RWPE1 (cell line): ENCODE measurements around the gene MUC4.

Experiments used
- CTCF ChIA-PET: fragments of 350-600 bp; sonication (Branson Sonifier 250); formaldehyde crosslinking; extraction: SDS; loops from one replicate; lab custom pipeline; 2021; lab: Yijun Ruan, JAX
- POLR2A ChIA-PET: fragments of 400-600 bp; formaldehyde crosslinking; extraction: SDS; loops from one replicate; lab custom pipeline; 2020; ENCODE audit warnings: antibody characterized with exemption; ENCODE audit not compliant: low non-redundant PET; lab: Yijun Ruan, JAX
- DNase-seq: peaks from one replicate; pipeline ENCODE4 v3.0.0; 2012; ENCODE audit warnings: low spot score
- H3K27ac ChIP-seq: fragments of 450-650 bp; 2 replicates; pipeline ENCODE4 v1.5.1; 2017
- TF ChIP-seq, protein P1 (sequence below): fragments of 450-650 bp; conservative IDR thresholded peaks from 2 replicates; pipeline ENCODE4 v1.5.1; 2017; ENCODE audit warnings: low read depth, mild to moderate bottlenecking

The MUC4 gene

DNA sequence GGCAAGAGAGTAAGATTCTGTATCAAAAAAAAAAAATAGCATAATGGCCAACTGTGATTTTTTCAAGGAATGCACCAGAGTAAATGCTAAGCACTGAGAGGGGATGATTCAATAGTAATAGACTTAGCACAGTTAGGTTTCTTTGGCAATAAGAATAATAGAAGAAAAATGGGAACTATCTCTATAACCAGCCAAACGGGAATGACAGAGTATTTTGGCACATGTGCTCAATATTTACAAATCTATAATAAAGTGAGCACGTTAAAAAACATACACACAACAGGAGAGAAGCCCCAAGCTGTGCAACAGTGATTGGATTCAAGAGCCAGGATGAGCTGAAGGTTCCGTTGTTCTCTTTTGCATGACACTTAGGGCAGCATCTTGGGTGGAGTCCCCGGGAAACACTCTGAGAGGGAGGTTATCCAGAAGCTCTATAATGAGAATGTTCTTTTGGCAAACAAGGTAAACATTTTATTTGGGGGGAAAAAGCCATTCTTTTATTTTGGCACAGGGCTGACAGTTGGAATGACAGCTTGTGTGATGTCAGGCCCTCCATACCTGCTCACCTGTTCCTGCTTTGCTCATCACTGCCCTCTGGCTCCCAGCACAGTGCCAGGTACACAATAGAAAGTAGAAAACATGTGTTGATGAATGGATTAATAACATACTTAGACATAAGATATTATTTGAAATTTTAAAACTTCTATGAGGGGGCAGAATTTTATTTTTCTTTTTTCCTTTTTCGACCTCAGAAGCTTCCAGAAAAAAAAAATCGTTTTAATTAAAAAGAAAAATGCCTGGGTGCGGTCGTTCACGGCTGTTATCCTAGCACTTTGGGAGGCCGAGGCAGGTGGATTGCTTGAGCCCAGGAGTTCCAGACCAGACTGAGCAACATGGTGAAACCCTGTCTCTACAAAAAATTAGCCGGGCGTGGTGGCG is 44.0 kb upstream of the MUC4 start:
- ChIA-PET POLR2A (no interaction called here), CTCF (interaction anchor here (0.5 to 1.4 kb wide), 5 partner anchors 42 to 398 kb away, joined by 3 to 4 read pairs (median 3); no protein-coding TSS in a partner anchor)
- H3K27ac ChIP-seq: no peak overlapping the region
- TF ChIP-seq, protein P1, sequence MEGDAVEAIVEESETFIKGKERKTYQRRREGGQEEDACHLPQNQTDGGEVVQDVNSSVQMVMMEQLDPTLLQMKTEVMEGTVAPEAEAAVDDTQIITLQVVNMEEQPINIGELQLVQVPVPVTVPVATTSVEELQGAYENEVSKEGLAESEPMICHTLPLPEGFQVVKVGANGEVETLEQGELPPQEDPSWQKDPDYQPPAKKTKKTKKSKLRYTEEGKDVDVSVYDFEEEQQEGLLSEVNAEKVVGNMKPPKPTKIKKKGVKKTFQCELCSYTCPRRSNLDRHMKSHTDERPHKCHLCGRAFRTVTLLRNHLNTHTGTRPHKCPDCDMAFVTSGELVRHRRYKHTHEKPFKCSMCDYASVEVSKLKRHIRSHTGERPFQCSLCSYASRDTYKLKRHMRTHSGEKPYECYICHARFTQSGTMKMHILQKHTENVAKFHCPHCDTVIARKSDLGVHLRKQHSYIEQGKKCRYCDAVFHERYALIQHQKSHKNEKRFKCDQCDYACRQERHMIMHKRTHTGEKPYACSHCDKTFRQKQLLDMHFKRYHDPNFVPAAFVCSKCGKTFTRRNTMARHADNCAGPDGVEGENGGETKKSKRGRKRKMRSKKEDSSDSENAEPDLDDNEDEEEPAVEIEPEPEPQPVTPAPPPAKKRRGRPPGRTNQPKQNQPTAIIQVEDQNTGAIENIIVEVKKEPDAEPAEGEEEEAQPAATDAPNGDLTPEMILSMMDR: peak; percentile 26
- DNase-seq: no peak

DNA sequence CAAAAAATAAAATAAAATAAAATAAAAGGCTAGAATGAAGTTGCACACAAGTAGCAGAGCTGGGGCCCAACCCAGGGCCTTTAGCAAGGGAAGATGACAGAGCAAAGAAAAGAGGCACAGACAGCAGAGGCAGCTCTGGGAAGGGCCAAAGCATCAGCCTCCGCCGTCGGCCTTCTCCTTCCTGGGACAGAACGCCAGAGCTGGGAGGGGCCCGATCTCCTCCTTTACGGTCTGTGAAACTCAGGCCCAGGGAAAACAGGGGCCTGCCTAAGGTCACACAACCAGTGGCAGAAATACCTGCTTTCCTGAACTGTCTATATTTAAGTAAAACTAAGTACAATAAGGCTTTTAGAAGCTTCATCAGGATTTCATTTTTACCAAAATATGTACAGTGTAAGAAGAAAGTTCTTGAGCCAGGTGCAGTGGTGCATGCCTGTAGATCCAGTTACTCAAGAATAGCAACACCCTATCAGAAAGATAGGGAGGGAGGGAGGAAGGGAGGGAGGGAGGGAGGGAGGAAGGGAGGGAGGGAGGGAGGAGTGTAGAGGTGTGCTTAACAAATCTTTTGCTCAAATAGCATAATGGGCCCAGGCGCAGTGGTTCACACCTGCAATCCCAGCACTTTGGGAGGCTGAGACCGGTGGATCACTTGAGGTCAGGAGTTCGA is 43.0 kb upstream of the MUC4 start:
- ChIA-PET POLR2A (no interaction called here), CTCF (interaction anchor here (0.8 kb wide), 1 partner anchor 9 kb away, joined by 3 read pairs; no protein-coding TSS in a partner anchor)
- TF ChIP-seq, protein P1: no peak
- H3K27ac ChIP-seq: peak overlapping the region; percentile 22
- no peak for DNase-seq

DNA sequence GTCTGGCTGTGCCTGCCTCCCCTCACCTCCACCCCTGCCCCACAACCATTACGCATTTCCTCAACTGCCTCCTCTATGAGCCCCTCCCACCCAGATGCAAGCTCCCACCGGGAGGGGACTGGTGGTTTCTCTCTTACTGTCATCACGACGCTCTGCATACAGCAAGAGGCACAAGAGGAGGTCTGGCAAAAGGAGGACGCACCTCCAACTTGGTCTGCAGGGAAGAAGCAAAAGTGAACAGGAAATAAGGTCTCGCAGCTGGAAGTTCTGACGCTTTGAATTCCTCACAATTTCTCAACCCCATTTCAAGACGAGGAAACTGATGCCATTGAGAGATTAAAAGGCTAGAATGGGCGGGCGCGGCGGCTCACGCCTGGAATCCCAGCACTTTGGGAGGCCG is 42.3 kb upstream of the MUC4 start:
- POLR2A ChIA-PET: no interaction called here
- CTCF ChIA-PET: interaction anchor here (0.6 to 2.1 kb wide), 3 partner anchors 9 to 1578 kb away, joined by 3 to 8 read pairs (median 3); no protein-coding TSS in a partner anchor
- DNase-seq: no peak
- peak overlapping the region; percentile 22 for H3K27ac ChIP-seq
- TF ChIP-seq, protein P1: no peak

DNA sequence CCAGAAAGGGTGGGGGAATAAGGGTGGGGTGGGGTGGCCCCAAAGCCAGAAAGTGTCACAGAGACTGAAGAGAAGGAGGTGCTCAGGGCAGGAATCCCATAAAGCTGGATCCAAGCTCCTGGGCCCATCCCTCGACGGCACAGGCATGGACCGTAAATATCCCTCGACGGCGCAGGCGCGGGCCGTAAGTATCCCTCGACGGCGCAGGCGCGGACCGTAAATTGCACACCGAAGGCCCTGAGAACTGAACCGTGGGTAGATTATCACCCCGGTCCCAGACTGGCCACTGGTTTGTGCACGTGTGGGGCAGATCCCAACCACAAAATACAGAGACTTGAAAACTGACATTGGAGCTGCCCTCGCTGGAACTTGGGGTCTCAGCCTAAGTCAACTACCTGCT is 41.3 kb upstream of the MUC4 start:
- no peak overlapping the region for H3K27ac ChIP-seq
- TF ChIP-seq, protein P1: no peak
- DNase-seq: no peak
- CTCF ChIA-PET: interaction anchor here (2.1 kb wide), 1 partner anchor 42 kb away, joined by 8 read pairs; no protein-coding TSS in a partner anchor
- POLR2A ChIA-PET: no interaction called here

DNA sequence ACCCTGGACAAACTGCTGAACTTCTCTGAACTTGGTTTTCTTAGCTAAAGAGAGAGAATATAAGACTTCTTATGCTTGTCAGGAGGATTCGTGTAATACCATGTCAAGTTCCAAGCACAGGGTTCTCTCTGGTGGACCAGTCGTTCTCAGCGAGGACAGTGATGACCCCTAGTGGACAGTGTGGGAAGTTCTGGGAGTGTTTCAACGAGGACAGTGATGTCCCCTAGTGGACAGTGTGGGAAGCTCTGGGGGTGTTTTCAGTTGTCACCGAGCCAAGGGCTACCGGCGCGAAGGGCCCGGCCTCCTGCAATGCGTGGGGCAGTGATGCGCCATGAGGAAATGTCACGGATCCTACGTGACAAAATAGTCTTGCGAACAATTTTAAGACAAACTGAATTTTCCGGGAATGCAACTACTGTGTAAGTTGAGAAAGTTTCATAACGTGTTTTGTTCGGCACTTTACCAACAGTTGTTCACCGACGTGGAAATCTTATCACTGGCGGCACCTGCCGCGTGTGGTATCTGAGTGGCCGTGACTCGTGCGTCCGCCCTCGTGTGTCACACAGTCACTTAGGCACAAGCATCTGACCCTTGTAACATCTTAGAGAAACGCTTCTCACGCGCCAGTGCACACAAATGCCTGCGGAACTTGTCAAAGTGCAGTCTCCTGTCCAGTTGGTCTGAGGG is 39.3 kb upstream of the MUC4 start:
- TF ChIP-seq, protein P1: peak; percentile 98
- POLR2A ChIA-PET: no interaction called here
- CTCF ChIA-PET: interaction anchor here (0.5 to 2.9 kb wide), 21 partner anchors 8 to 852 kb away, joined by 3 to 21 read pairs (median 4); no protein-coding TSS in a partner anchor
- no peak overlapping the region for H3K27ac ChIP-seq
- peak; percentile 88 for DNase-seq
